Osteoblast (primary cell): ENCODE measurements around the gene PHACTR1. TPM values are rescaled to one million over a fixed set of nuclear protein-coding genes. Genes with fewer than 3 reads are reported as not detected.

Experiments used
- DNase-seq: peaks from one replicate; pipeline ENCODE4 v3.0.0; 2011; ENCODE audit warnings: low spot score, mixed read lengths; ENCODE audit not compliant: insufficient read length; ENCODE audit errors: missing footprints
- H2AFZ ChIP-seq: 2 replicates; pipeline ENCODE4 v1.6.0; 2011; ENCODE audit warnings: mild to moderate bottlenecking, low read length
- H3K27ac ChIP-seq: 2 replicates; pipeline ENCODE4 v1.5.1; 2011; ENCODE audit warnings: mild to moderate bottlenecking, low read depth, low read length, moderate library complexity
- H3K27me3 ChIP-seq: 2 replicates; pipeline ENCODE4 v1.6.0; 2012; ENCODE audit warnings: mild to moderate bottlenecking, control low read depth, inconsistent platforms, low read length, moderate library complexity; ENCODE audit not compliant: insufficient read depth
- H3K36me3 ChIP-seq: 2 replicates; pipeline ENCODE4 v1.5.1; 2011; ENCODE audit warnings: mild to moderate bottlenecking, low read length, control low read depth, moderate library complexity; ENCODE audit not compliant: insufficient read depth
- H3K4me1 ChIP-seq: 2 replicates; pipeline ENCODE4 v1.5.1; 2011; ENCODE audit warnings: mild to moderate bottlenecking, low read length, control low read depth, moderate library complexity; ENCODE audit not compliant: insufficient read depth
- H3K4me2 ChIP-seq: 2 replicates; pipeline ENCODE4 v1.6.0; 2011; ENCODE audit warnings: mild to moderate bottlenecking, low read length; ENCODE audit not compliant: insufficient read depth
- H3K4me3 ChIP-seq: fragments of 200-600 bp; sonication (generic); 3 replicates; pipeline ENCODE4 v1.5.1; 2012; ENCODE audit warnings: mild to moderate bottlenecking, low read length, inconsistent platforms; ENCODE audit not compliant: insufficient read depth
- H3K79me2 ChIP-seq: 2 replicates; pipeline ENCODE4 v1.6.0; 2012; ENCODE audit warnings: mild to moderate bottlenecking, low read length, control low read depth, inconsistent platforms; ENCODE audit not compliant: insufficient read depth
- H3K9me3 ChIP-seq: 2 replicates; pipeline ENCODE4 v1.5.1; 2011; ENCODE audit warnings: low read depth, low read length, control low read depth
- H4K20me1 ChIP-seq: 2 replicates; pipeline ENCODE4 v1.6.0; 2012; ENCODE audit warnings: mild to moderate bottlenecking, low read length, control low read depth; ENCODE audit not compliant: insufficient read depth
- CTCF ChIP-seq: IDR thresholded peaks from 2 replicates; pipeline ENCODE4 v1.5.1; 2011; ENCODE audit warnings: mild to moderate bottlenecking, low read depth, low read length, moderate library complexity; ENCODE audit errors: extremely low read depth
- total RNA-seq: library from RNA; depleted of rRNA; stranded (reverse); fragments of >200 nt; gene quantifications from 2 replicates; pipeline ENCODE4 v1.2.3, GENCODE V29; 2012

The PHACTR1 gene
- total RNA-seq, 1 donor = 0.36 TPM

- Histone ChIP-seq H4K20me1 (no peaks in the 10 kb centered on the region), H2AFZ (no peak overlapping the region), H3K4me3 (no peak overlapping the region), H3K36me3 (no peaks in the 10 kb centered on the region), H3K4me1 (no peaks in the 10 kb centered on the region), H3K27ac (no peak overlapping the region), H3K4me2 (no peak overlapping the region), H3K79me2 (no peaks in the 10 kb centered on the region), H3K27me3 (no peaks in the 10 kb centered on the region), H3K9me3 (no peaks in the 10 kb centered on the region)
- no peak for TF ChIP-seq CTCF
- DNase-seq = no peak
These were observed 251.7 kb downstream of the PHACTR1 start for GRCh38 chr6:12968290-12968689.

GRCh38 chr6:12968839-12969558 lies 252.4 kb downstream of the PHACTR1 start:
- Histone ChIP-seq H2AFZ (no peak overlapping the region), H3K27ac (no peak overlapping the region), H4K20me1 (no peaks in the 10 kb centered on the region), H3K9me3 (no peaks in the 10 kb centered on the region), H3K4me3 (no peak overlapping the region), H3K79me2 (no peaks in the 10 kb centered on the region), H3K36me3 (no peaks in the 10 kb centered on the region), H3K27me3 (no peaks in the 10 kb centered on the region), H3K4me1 (no peaks in the 10 kb centered on the region), H3K4me2 (no peak overlapping the region)
- no peak for TF ChIP-seq CTCF
- DNase-seq = no peak

GRCh38 chr6:12969966-12970365 lies 253.4 kb downstream of the PHACTR1 start:
- Histone ChIP-seq H3K9me3 (no peaks in the 10 kb centered on the region), H3K4me3 (no peak overlapping the region), H3K4me1 (no peaks in the 10 kb centered on the region), H2AFZ (no peak overlapping the region), H3K27me3 (no peaks in the 10 kb centered on the region), H3K36me3 (no peaks in the 10 kb centered on the region), H4K20me1 (no peaks in the 10 kb centered on the region), H3K4me2 (no peak overlapping the region), H3K79me2 (no peaks in the 10 kb centered on the region), H3K27ac (no peak overlapping the region)
- no peak for DNase-seq
- no peak for TF ChIP-seq CTCF

- no peaks in the 10 kb centered on the region for H3K36me3 ChIP-seq
- H2AFZ ChIP-seq = no peak overlapping the region
- H3K4me3 ChIP-seq = no peak overlapping the region
- H3K79me2 ChIP-seq = no peaks in the 10 kb centered on the region
- H3K4me2 ChIP-seq = no peak overlapping the region
- no peak for TF ChIP-seq CTCF
- DNase-seq = no peak
- no peaks in the 10 kb centered on the region for H3K27me3 ChIP-seq
- H3K9me3 ChIP-seq = no peaks in the 10 kb centered on the region
- no peaks in the 10 kb centered on the region for H3K4me1 ChIP-seq
- H4K20me1 ChIP-seq = no peaks in the 10 kb centered on the region
- no peak overlapping the region for H3K27ac ChIP-seq
These were observed 256.8 kb downstream of the PHACTR1 start for GRCh38 chr6:12973386-12973785.
